K562 treated with DMSO at 1 percent for 48 hours (cell line): ENCODE results near the gene SERP1. TPM values are rescaled to one million over a fixed set of nuclear protein-coding genes. Genes with fewer than 3 reads are reported as not detected.

Experiments
- total RNA-seq: library from RNA; unstranded; fragments of 300-600 nt; gene quantifications from 2 replicates; pipeline ENCODE4 v1.2.3, GENCODE V29; 2022; ENCODE audit warnings: low replicate concordance; ENCODE audit errors: extremely low read depth

Gene SERP1
- not detected in 2 replicates for total RNA-seq

DNA sequence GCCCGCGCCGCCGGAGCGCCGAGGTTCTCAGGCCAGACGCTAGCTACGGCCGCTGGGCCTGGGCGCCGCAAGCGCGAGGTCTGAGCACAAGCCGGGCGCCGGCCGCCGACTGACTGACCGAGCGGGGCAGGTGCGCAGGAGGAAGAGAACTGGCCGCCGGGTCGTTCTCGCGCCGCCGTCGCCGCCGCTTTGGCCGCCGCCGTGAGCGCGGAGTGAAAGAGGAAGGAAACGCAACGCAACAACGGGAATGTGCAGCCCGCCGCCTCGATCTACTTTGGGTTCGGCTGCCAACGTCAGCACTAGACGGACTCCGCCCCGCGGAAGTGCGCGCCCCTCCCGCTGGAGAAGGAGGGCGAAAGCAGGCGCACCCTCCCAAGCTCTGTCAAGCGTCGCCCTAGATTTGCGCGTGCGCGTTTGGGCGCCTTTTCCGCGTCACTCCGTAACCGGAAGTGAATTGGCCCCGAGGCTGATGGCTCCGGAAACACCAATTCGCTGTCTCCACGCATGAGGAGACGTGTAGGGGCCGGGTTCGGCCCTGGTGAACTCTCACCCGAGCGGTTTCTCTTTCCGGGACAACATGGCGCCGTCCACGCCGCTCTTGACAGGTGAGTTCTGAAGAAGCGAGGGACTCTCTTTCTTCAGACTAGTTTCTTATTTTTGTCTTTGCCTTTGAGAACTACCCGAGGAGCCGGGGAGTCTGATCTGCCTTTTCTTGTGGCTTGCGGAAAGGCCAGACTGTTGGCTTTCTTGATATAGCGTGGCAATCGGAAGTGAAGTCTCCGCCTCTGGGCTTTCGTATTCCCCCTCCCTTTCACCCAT lies at the start of gene SERP1, which contains the start of gene EIF2A:
Gene SERP1, minus strand, starts transcription at position 271 of the 819 bp plus-strand sequence. CDS start 361 bp downstream, outside the sequence.
Gene EIF2A, plus strand, starts transcription at position 562 of the 819 bp plus-strand sequence. Its CDS starts 16 bp downstream, at position 578.

Other genes with a start within 250 kb of the SERP1 start
- not detected in 2 replicates for gene TSC22D2, start 138.2 kb downstream of the SERP1 start, total RNA-seq
- not detected in 2 replicates for gene EIF2A, start 291 bp upstream of the SERP1 start, total RNA-seq
- not detected in 2 replicates for gene SELENOT, start 56.8 kb upstream of the SERP1 start, total RNA-seq
- gene ERICH6, start 157.4 kb upstream of the SERP1 start, total RNA-seq: not detected in 2 replicates
- not detected in 2 replicates for gene SIAH2, start 216.7 kb upstream of the SERP1 start, total RNA-seq